ENCODE results near the gene C15orf40.
"Not testable (repeated sequence)": the region's sequence is repeated elsewhere in the genome, so short reads cannot be mapped to it uniquely, and the experiment has no call there.

C15orf40 gene

GRCh38 chr15:83011271-83012075, at the start of gene C15orf40:
Gene C15orf40, minus strand, starts transcription at chr15:83011639. Its CDS starts 32 bp downstream, at chr15:83011607.
- DNase-seq, result peak; percentile 90

GRCh38 chr15:83057696-83058376, 46.4 kb upstream of the C15orf40 start:
- no peak for DNase-seq

GRCh38 chr15:83057002-83057401, 45.6 kb upstream of the C15orf40 start:
- no peak for DNase-seq

GRCh38 chr15:83053151-83053550, 41.7 kb upstream of the C15orf40 start:
- DNase-seq, result no peak

- peak; percentile 27 for DNase-seq
These were observed 35.2 kb upstream of the C15orf40 start for GRCh38 chr15:83046558-83047127.

- DNase-seq, result no peak
These were observed 32.7 kb upstream of the C15orf40 start for GRCh38 chr15:83044156-83044555.

- no peak for DNase-seq
These were observed 27.8 kb upstream of the C15orf40 start for GRCh38 chr15:83039206-83039605.

- DNase-seq, result no peak
These were observed 24.8 kb upstream of the C15orf40 start for GRCh38 chr15:83036253-83036652.

- not testable (repeated sequence) for DNase-seq
These were observed 19.8 kb upstream of the C15orf40 start for GRCh38 chr15:83031234-83031633.

GRCh38 chr15:83030021-83030420, 18.6 kb upstream of the C15orf40 start:
- peak; percentile 69 for DNase-seq

GRCh38 chr15:83018436-83018835, 7.0 kb upstream of the C15orf40 start:
- no peak for DNase-seq

- DNase-seq, result no peak
These were observed 5.5 kb upstream of the C15orf40 start for GRCh38 chr15:83016906-83017305.

- DNase-seq, result no peak
These were observed 3.9 kb upstream of the C15orf40 start for GRCh38 chr15:83015361-83015760.

- no peak for DNase-seq
These were observed 2.8 kb upstream of the C15orf40 start for GRCh38 chr15:83014205-83014653.

GRCh38 chr15:83012636-83013035, 1.2 kb upstream of the C15orf40 start:
- DNase-seq, result no peak

- DNase-seq, result peak; percentile 23
These were observed 612 bp upstream of the C15orf40 start for GRCh38 chr15:83012076-83012426.

GRCh38 chr15:83010709-83011270, 649 bp downstream of the C15orf40 start:
- peak; percentile 66 for DNase-seq

- DNase-seq, result not testable (repeated sequence)
These were observed 10.8 kb downstream of the C15orf40 start for GRCh38 chr15:83000672-83001031.

GRCh38 chr15:82999905-83000671, 11.4 kb downstream of the C15orf40 start:
- peak; percentile 66 for DNase-seq

- DNase-seq, result no peak
These were observed 12.0 kb downstream of the C15orf40 start for GRCh38 chr15:82999426-82999825.

GRCh38 chr15:82995938-82996337, 15.5 kb downstream of the C15orf40 start:
- no peak for DNase-seq

GRCh38 chr15:82995076-82995475, 16.4 kb downstream of the C15orf40 start:
- DNase-seq, result no peak

GRCh38 chr15:82993144-82993543, 18.3 kb downstream of the C15orf40 start:
- DNase-seq, result no peak

Data from fibroblast of upper back skin (primary cell).